GM13976 (cell line): Measurements from ENCODE around the gene MARVELD2.

ENCODE experiments used
- DNase-seq: peaks from one replicate; pipeline ENCODE4 v3.0.0; 2012; ENCODE audit warnings: low spot score
- CTCF ChIP-seq: IDR thresholded peaks from 2 replicates; pipeline ENCODE4 v1.5.1; 2012; ENCODE audit warnings: borderline replicate concordance, mild to moderate bottlenecking; ENCODE audit not compliant: insufficient read depth; ENCODE audit errors: extremely low read depth, missing control alignments, control extremely low read depth
- in situ Hi-C: fragments of 300-500 bp; cut with MboI; formaldehyde crosslinking; loops from one replicate; pipeline ENCODE4 v1.12.0; 2022; ENCODE audit warnings: low sequenced_read_pairs, mixed read lengths, inconsistent platforms; ENCODE audit not compliant: unreplicated experiment

Gene MARVELD2

DNA sequence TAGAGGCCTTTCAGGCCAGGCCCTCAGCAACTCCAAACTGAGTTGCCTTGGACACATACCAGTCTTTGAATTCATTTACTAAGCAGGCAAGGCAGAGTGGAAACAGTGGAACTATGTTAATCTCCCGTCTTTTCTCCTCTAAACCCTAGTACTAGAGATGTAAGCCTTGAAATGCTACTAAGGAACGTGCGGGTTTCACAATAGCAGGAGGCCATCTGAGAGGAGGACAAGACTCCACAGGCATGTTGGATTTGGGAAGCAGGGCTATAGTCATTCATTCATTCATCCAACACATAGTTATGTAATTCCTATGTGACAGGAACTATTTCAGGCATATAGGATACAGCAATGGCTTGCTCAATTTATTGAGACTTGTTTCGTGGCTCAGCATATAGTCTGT lies 74.3 kb downstream of the MARVELD2 start:
- in situ Hi-C loops = no loop called here
- no peak for TF ChIP-seq CTCF
- DNase-seq = no peak

DNA sequence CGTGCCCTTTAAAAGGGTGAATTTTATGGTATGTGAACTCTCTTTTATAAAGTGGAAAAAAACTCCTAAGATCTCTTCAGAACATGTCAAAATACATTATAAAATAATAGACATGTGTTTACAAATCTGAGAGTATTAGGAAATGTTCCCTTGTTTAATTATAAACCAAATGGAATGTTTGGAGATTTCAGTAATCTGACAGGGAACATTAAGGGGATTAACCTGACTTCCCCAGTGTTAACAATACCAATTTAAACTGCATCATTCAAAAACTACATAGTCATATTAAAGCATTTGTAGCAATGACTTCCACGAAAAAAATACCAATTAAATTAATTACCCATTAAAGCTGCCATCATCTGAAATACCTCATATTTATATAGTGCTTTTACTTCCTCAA lies 76.1 kb downstream of the MARVELD2 start:
- TF ChIP-seq CTCF = no peak
- in situ Hi-C loops = no loop called here
- DNase-seq = no peak

DNA sequence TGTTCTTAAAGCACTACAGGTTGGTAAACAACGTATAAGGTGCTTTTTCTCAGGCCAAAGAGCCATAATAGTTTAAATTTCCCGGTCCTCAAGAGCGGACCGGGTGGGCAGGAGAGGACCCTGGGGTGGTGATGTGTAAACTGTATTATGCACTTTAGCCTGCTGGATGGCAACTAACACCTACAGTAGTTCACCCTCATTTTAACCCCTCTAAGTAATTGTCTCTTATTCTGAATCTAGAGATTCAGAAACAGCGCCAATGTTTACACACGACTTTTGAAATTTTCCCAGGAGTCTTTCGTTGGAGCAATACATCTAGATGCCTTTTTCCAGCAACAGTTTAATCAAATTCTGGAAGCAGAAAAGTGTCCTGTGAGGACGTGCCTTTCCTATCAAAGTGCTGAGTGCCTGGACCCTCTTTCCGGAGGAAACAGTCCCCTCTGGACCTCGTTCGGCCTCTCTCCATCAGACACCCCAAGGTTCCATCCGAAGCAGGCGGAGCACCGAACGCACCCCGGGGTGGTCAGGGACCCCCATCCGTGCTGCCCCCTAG lies 77.0 kb downstream of the MARVELD2 start:
- in situ Hi-C loops = no loop called here
- no peak for TF ChIP-seq CTCF
- no peak for DNase-seq

GRCh38 chr5:69492391-69492922 lies 77.5 kb downstream of the MARVELD2 start, which contains the start of gene OCLN:
Gene OCLN (plus strand): TSS chr5:69492790. CDS start chr5:69504245, 11,455 bp downstream.
- no peak for TF ChIP-seq CTCF
- in situ Hi-C loops = no loop called here

DNA sequence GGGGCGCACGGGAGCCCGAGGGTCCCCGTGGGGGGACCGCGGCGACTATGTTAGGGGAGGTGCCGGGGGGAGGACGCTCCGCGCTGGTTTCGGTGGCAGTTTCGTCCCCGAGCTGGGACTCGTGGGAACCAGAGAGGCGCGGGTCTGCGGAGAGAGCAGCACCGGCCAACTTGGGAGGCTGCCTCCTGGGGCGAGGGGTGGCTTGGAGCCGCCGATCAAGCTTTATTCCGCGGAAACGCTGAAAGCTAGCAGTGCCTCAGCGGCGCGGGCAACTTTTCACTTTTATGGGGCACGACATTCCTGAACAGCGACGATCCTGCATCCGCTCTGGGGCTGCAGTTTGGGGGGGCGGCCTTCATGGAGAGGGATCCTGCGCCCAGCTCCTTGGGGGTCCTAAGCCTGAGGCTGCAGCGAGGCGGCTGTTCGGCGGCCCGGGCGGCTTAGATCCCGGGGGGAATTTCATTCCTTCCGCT lies 78.0 kb downstream of the MARVELD2 start:
- in situ Hi-C loops = no loop called here
- DNase-seq = peak; percentile 79
- no peak for TF ChIP-seq CTCF

More at GRCh38 chr5:69492391-69492922, 77.5 kb downstream of the MARVELD2 start, which contains the start of gene OCLN:
- peak; percentile 87 for DNase-seq

GRCh38 chr5:69493396-69494133 lies 78.6 kb downstream of the MARVELD2 start:
- in situ Hi-C loops = no loop called here
- TF ChIP-seq CTCF = no peak
- peak; percentile 81 for DNase-seq
